CD8-positive, alpha-beta memory T cell (primary cell): ENCODE data around the gene PDHX. TPM values are rescaled to one million over a fixed set of nuclear protein-coding genes. Genes with fewer than 3 reads are reported as not detected.
A peak's percentile ranks its signal among the peaks of the same experiment; 100 is the strongest.

Experiments
- CTCF ChIA-PET: fragments of 350-600 bp; sonication (Branson Sonifier 250); formaldehyde crosslinking; loops from one replicate; lab custom pipeline; 2021; ENCODE audit warnings: antibody characterized with exemption; lab: Charles Lee
- POLR2A ChIA-PET: fragments of 350-600 bp; sonication (Branson Sonifier 250); formaldehyde crosslinking; loops from one replicate; lab custom pipeline; 2021; ENCODE audit warnings: antibody characterized with exemption; lab: Charles Lee
- DNase-seq, 5 donors: peaks; one replicate each; pipeline versions ENCODE4 v3.0.0 to v3.0.0-alpha.2; 2020 to 2022; ENCODE audit warnings: mixed read lengths in 1 of 5
- H3K27ac ChIP-seq: one replicate; pipeline ENCODE4 v1.7.0; 2013; ENCODE audit warnings: low read depth, mild to moderate bottlenecking, low read length, moderate library complexity
- H3K27me3 ChIP-seq: 2 replicates; pipeline ENCODE4 v1.7.0; 2013; ENCODE audit warnings: low read length, mild to moderate bottlenecking; ENCODE audit not compliant: insufficient read depth, poor library complexity, severe bottlenecking
- H3K36me3 ChIP-seq: 2 replicates; pipeline ENCODE4 v1.7.0; 2013; ENCODE audit warnings: mild to moderate bottlenecking, low read length, moderate library complexity; ENCODE audit not compliant: insufficient read depth
- H3K4me1 ChIP-seq: 2 replicates; pipeline ENCODE4 v1.7.0; 2013; ENCODE audit warnings: mild to moderate bottlenecking, low read length, moderate library complexity; ENCODE audit not compliant: insufficient read depth
- H3K4me3 ChIP-seq: 2 replicates; pipeline ENCODE4 v1.7.0; 2013; ENCODE audit warnings: mild to moderate bottlenecking, low read length
- H3K9me3 ChIP-seq: 2 replicates; pipeline ENCODE4 v1.7.0; 2013; ENCODE audit warnings: mild to moderate bottlenecking, low read length
- H3K27ac Mint-ChIP-seq, 8 donors: one replicate each; pipeline ENCODE4 v1.8.0; 2020 to 2021; ENCODE audit warnings: mixed read lengths in 8 of 8, mild to moderate bottlenecking in 6 of 8, inconsistent platforms in 3 of 8, moderate library complexity in 3 of 8
- H3K27me3 Mint-ChIP-seq, 2 donors: one replicate each; pipeline ENCODE4 v1.8.0; 2020 to 2021; ENCODE audit warnings: mixed read lengths in 2 of 2, mild to moderate bottlenecking in 1 of 2, moderate library complexity in 1 of 2
- H3K36me3 Mint-ChIP-seq, 3 donors: one replicate each; pipeline ENCODE4 v1.8.0; 2020 to 2021; ENCODE audit warnings: mixed read lengths in 3 of 3, inconsistent platforms in 1 of 3, mild to moderate bottlenecking in 1 of 3
- H3K4me1 Mint-ChIP-seq, 3 donors: one replicate each; pipeline ENCODE4 v1.8.0; 2020 to 2021; ENCODE audit warnings: mixed read lengths in 3 of 3, inconsistent platforms in 1 of 3, mild to moderate bottlenecking in 1 of 3
- H3K4me3 Mint-ChIP-seq, 7 donors: one replicate each; pipeline ENCODE4 v1.8.0; 2020 to 2021; ENCODE audit warnings: mixed read lengths in 7 of 7, mild to moderate bottlenecking in 6 of 7, moderate library complexity in 4 of 7, inconsistent platforms in 2 of 7
- H3K9me3 Mint-ChIP-seq, 5 donors: one replicate each; pipeline ENCODE4 v1.8.0; 2020 to 2022; ENCODE audit warnings: mixed read lengths in 5 of 5, mild to moderate bottlenecking in 3 of 5, moderate library complexity in 2 of 5, inconsistent platforms in 1 of 5
- polyA plus RNA-seq: library from polyadenylated mRNA; unstranded; fragments of 300-500 nt; fragmentation: Illumina TruSeq; gene quantifications from one replicate; pipeline ENCODE4 v1.2.3, GENCODE V29; 2021
- total RNA-seq, 2 experiments: library from RNA; stranded (reverse); gene quantifications; one replicate each; pipeline ENCODE4 v1.2.3, GENCODE V29; 2021

Gene PDHX
- total and polyA plus RNA-seq, 3 experiments from 2014 or later: 16.3 to 41.4 (median 37.8) TPM

- H3K9me3 Mint-ChIP-seq: peaks cover 0 to 4% (median 0%) of the 10 kb centered on the region in 5 donors
- no peak overlapping the region for H3K27ac Mint-ChIP-seq
- H3K36me3 Mint-ChIP-seq: peaks cover 9 to 23% (median 20%) of the 10 kb centered on the region in 3 donors
- H3K4me1 Mint-ChIP-seq: peaks cover 27 to 36% (median 32%) of the 10 kb centered on the region in 3 donors
- no peaks in the 10 kb centered on the region for H3K27me3 Mint-ChIP-seq
- no peak for DNase-seq
- H3K36me3 ChIP-seq: peaks cover 3% of the 10 kb centered on the region
- peaks cover 6% of the 10 kb centered on the region for H3K4me1 ChIP-seq
- H3K9me3 ChIP-seq: no peaks in the 10 kb centered on the region
- CTCF ChIA-PET: no interaction called here
- H3K27me3 ChIP-seq: no peaks in the 10 kb centered on the region
- POLR2A ChIA-PET: no interaction called here
- H3K4me3 ChIP-seq: no peak overlapping the region
- H3K4me3 Mint-ChIP-seq: no peak overlapping the region
- H3K27ac ChIP-seq: no peak overlapping the region
Observed at GRCh38 chr11:34940026-34940677, 23.7 kb downstream of the PDHX start.

- Mint-ChIP-seq H3K4me3 (no peak overlapping the region), H3K9me3 (peaks cover 0 to 4% (median 0%) of the 10 kb centered on the region in 5 donors), H3K27me3 (no peaks in the 10 kb centered on the region), H3K36me3 (peaks cover 9 to 27% (median 20%) of the 10 kb centered on the region in 3 donors), H3K27ac (no peak overlapping the region), H3K4me1 (peaks cover 20 to 24% (median 22%) of the 10 kb centered on the region in 3 donors)
- ChIA-PET POLR2A (no interaction called here), CTCF (no interaction called here)
- no peak for DNase-seq
- Histone ChIP-seq H3K36me3 (peaks cover 3% of the 10 kb centered on the region), H3K27ac (no peak overlapping the region), H3K27me3 (no peaks in the 10 kb centered on the region), H3K4me3 (no peak overlapping the region), H3K9me3 (no peaks in the 10 kb centered on the region), H3K4me1 (peaks cover 6% of the 10 kb centered on the region)
Observed at GRCh38 chr11:34941688-34942087, 25.3 kb downstream of the PDHX start.

- CTCF ChIA-PET: no interaction called here
- Mint-ChIP-seq H3K9me3 (peaks cover 0 to 4% (median 0%) of the 10 kb centered on the region in 5 donors), H3K27ac (no peak overlapping the region)
Observed at GRCh38 chr11:34944692-34945091, 28.3 kb downstream of the PDHX start.

GRCh38 chr11:34948696-34949095, 32.3 kb downstream of the PDHX start:
- DNase-seq: no peak
- H3K4me1 Mint-ChIP-seq: peaks cover 6 to 10% (median 8%) of the 10 kb centered on the region in 3 donors
- no peaks in the 10 kb centered on the region for H3K27me3 Mint-ChIP-seq
- CTCF ChIA-PET: no interaction called here
- POLR2A ChIA-PET: no interaction called here
- no peaks in the 10 kb centered on the region for H3K4me1 ChIP-seq
- peaks cover 7 to 41% (median 14%) of the 10 kb centered on the region in 3 donors for H3K36me3 Mint-ChIP-seq
- no peak overlapping the region for H3K4me3 Mint-ChIP-seq
- H3K27ac Mint-ChIP-seq: no peak overlapping the region
- H3K27me3 ChIP-seq: no peaks in the 10 kb centered on the region
- no peaks in the 10 kb centered on the region for H3K36me3 ChIP-seq
- no peak overlapping the region for H3K4me3 ChIP-seq
- H3K9me3 ChIP-seq: no peaks in the 10 kb centered on the region
- H3K9me3 Mint-ChIP-seq: peaks cover 0 to 4% (median 0%) of the 10 kb centered on the region in 5 donors
- H3K27ac ChIP-seq: no peak overlapping the region

More at GRCh38 chr11:34944692-34945091, 28.3 kb downstream of the PDHX start:
- Histone ChIP-seq H3K27me3 (no peaks in the 10 kb centered on the region), H3K4me1 (no peaks in the 10 kb centered on the region), H3K36me3 (peaks cover 3% of the 10 kb centered on the region), H3K9me3 (no peaks in the 10 kb centered on the region), H3K27ac (no peak overlapping the region), H3K4me3 (no peak overlapping the region)
- Mint-ChIP-seq H3K27me3 (no peaks in the 10 kb centered on the region), H3K4me3 (no peak overlapping the region), H3K36me3 (peaks cover 9 to 45% (median 18%) of the 10 kb centered on the region in 3 donors), H3K4me1 (peaks cover 6 to 12% (median 11%) of the 10 kb centered on the region in 3 donors)
- no peak for DNase-seq
- POLR2A ChIA-PET: no interaction called here

GRCh38 chr11:34953955-34954354, 37.5 kb downstream of the PDHX start:
- ChIA-PET POLR2A (no interaction called here), CTCF (no interaction called here)
- Histone ChIP-seq H3K27ac (no peak overlapping the region), H3K9me3 (no peaks in the 10 kb centered on the region), H3K36me3 (no peaks in the 10 kb centered on the region), H3K4me1 (no peaks in the 10 kb centered on the region), H3K4me3 (no peak overlapping the region), H3K27me3 (no peaks in the 10 kb centered on the region)
- Mint-ChIP-seq H3K9me3 (no peaks in the 10 kb centered on the region), H3K4me3 (no peak overlapping the region), H3K27me3 (no peaks in the 10 kb centered on the region), H3K36me3 (peaks cover 8 to 35% (median 13%) of the 10 kb centered on the region in 3 donors), H3K27ac (no peak overlapping the region), H3K4me1 (peaks cover 5 to 10% (median 5%) of the 10 kb centered on the region in 3 donors)
- DNase-seq: no peak

- Mint-ChIP-seq H3K27ac (peak overlapping the region in 1 of 8 donors; percentile 82), H3K9me3 (no peaks in the 10 kb centered on the region), H3K4me1 (peaks cover 5 to 10% (median 5%) of the 10 kb centered on the region in 3 donors), H3K4me3 (no peak overlapping the region), H3K36me3 (peaks cover 8 to 54% (median 20%) of the 10 kb centered on the region in 3 donors), H3K27me3 (no peaks in the 10 kb centered on the region)
- POLR2A ChIA-PET: no interaction called here
- no peaks in the 10 kb centered on the region for H3K4me1 ChIP-seq
- no peaks in the 10 kb centered on the region for H3K9me3 ChIP-seq
- H3K27ac ChIP-seq: no peak overlapping the region
- no peaks in the 10 kb centered on the region for H3K27me3 ChIP-seq
- CTCF ChIA-PET: no interaction called here
- no peak for DNase-seq
- H3K36me3 ChIP-seq: no peaks in the 10 kb centered on the region
- H3K4me3 ChIP-seq: no peak overlapping the region
Observed at GRCh38 chr11:34957206-34957605, 40.8 kb downstream of the PDHX start.

GRCh38 chr11:34957606-34958005, 41.2 kb downstream of the PDHX start:
- CTCF ChIA-PET: no interaction called here
- Mint-ChIP-seq H3K9me3 (no peaks in the 10 kb centered on the region), H3K27ac (no peak overlapping the region), H3K4me3 (no peak overlapping the region), H3K4me1 (peaks cover 5 to 10% (median 5%) of the 10 kb centered on the region in 3 donors), H3K36me3 (peaks cover 8 to 57% (median 20%) of the 10 kb centered on the region in 3 donors), H3K27me3 (no peaks in the 10 kb centered on the region)
- H3K27ac ChIP-seq: no peak overlapping the region
- no peaks in the 10 kb centered on the region for H3K36me3 ChIP-seq
- no peak overlapping the region for H3K4me3 ChIP-seq
- POLR2A ChIA-PET: no interaction called here
- H3K9me3 ChIP-seq: no peaks in the 10 kb centered on the region
- DNase-seq: no peak
- no peaks in the 10 kb centered on the region for H3K4me1 ChIP-seq
- no peaks in the 10 kb centered on the region for H3K27me3 ChIP-seq

GRCh38 chr11:34959770-34960169, 43.4 kb downstream of the PDHX start:
- H3K36me3 Mint-ChIP-seq: peaks cover 4 to 56% (median 17%) of the 10 kb centered on the region in 3 donors
- H3K27me3 ChIP-seq: no peaks in the 10 kb centered on the region
- H3K4me1 Mint-ChIP-seq: peaks cover 0 to 3% (median 1%) of the 10 kb centered on the region in 3 donors
- H3K27ac Mint-ChIP-seq: no peak overlapping the region
- H3K36me3 ChIP-seq: no peaks in the 10 kb centered on the region
- no peaks in the 10 kb centered on the region for H3K27me3 Mint-ChIP-seq
- CTCF ChIA-PET: no interaction called here
- H3K9me3 Mint-ChIP-seq: no peaks in the 10 kb centered on the region
- no peak overlapping the region for H3K4me3 ChIP-seq
- no peak for DNase-seq
- POLR2A ChIA-PET: no interaction called here
- H3K4me1 ChIP-seq: no peaks in the 10 kb centered on the region
- no peak overlapping the region for H3K27ac ChIP-seq
- H3K9me3 ChIP-seq: no peaks in the 10 kb centered on the region
- H3K4me3 Mint-ChIP-seq: no peak overlapping the region
